GM10266 (cell line): ENCODE results near the gene GAS2L1.

Experiments used
- DNase-seq: peaks from one replicate; pipeline ENCODE4 v3.0.0; 2012; ENCODE audit errors: extremely low spot score
- TF ChIP-seq, protein P1 (sequence below): IDR thresholded peaks from 2 replicates; pipeline ENCODE4 v1.5.1; 2012; ENCODE audit warnings: mild to moderate bottlenecking, low read depth; ENCODE audit not compliant: control insufficient read depth, insufficient read depth; ENCODE audit errors: missing control alignments

The GAS2L1 gene

DNA sequence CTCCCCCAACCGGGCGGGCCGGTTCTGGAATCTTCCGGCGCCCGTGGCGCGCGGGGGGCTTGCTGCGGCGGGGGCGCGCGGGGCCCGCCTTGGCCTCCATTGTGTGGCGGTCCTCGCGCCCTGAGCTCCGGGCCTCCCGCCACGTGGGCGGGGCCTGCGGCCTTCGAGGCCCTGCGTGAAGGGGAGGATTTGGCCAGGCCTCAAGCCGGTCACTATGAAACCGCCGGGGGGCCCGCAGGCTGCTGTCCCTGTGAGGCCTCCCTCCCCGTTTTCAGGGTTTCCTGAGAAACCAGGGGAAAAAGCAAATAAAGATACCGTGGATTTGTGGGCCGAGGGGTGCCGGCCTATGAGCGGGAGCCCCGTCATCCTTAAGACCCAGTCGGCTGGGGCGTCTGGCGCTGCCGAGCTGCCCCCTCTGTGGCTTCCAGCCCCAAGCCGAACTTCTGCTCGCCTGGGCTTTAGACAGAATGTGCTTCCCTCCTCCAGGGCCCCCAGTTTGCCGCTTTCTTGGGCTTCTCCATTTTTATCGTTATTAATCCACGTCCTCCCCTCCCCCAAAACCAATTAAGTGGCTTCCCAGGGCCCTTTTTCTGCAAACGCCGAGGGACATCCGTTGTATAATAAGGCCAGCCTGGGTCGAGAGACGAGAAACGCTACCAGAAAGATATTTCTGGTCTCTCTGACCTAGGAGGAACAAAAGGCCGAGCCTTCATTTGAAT lies 37.8 kb upstream of the GAS2L1 start:
- DNase-seq: no peak
- TF ChIP-seq, protein P1, sequence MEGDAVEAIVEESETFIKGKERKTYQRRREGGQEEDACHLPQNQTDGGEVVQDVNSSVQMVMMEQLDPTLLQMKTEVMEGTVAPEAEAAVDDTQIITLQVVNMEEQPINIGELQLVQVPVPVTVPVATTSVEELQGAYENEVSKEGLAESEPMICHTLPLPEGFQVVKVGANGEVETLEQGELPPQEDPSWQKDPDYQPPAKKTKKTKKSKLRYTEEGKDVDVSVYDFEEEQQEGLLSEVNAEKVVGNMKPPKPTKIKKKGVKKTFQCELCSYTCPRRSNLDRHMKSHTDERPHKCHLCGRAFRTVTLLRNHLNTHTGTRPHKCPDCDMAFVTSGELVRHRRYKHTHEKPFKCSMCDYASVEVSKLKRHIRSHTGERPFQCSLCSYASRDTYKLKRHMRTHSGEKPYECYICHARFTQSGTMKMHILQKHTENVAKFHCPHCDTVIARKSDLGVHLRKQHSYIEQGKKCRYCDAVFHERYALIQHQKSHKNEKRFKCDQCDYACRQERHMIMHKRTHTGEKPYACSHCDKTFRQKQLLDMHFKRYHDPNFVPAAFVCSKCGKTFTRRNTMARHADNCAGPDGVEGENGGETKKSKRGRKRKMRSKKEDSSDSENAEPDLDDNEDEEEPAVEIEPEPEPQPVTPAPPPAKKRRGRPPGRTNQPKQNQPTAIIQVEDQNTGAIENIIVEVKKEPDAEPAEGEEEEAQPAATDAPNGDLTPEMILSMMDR: peak; percentile 12

GRCh38 chr22:29269230-29269604 lies 37.2 kb upstream of the GAS2L1 start:
- TF ChIP-seq, protein P1: no peak
- no peak for DNase-seq

- TF ChIP-seq, protein P1: no peak
- no peak for DNase-seq
Observed at GRCh38 chr22:29269731-29270474, 36.5 kb upstream of the GAS2L1 start.

GRCh38 chr22:29270475-29271271 lies 35.8 kb upstream of the GAS2L1 start:
- no peak for DNase-seq
- TF ChIP-seq, protein P1: no peak

DNA sequence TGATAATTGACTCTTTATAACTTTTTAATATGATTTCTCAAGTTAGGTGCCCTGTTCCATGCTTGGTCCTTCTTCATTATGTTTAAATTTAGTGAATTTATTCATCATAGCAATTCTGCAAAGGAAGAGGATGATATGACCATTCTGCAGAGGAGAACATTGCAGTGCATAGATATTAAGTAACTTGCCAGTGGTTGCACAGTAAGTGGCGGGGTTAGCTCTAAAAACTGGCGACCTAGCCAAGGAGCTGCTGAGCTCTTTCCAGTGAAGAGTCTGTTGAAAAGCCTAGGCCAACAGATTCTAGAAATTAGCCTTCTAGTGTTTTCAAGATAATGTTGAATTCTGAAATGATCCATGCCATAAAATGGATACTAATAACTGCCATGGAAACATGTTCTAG lies 33.8 kb upstream of the GAS2L1 start:
- no peak for DNase-seq
- TF ChIP-seq, protein P1: no peak

DNA sequence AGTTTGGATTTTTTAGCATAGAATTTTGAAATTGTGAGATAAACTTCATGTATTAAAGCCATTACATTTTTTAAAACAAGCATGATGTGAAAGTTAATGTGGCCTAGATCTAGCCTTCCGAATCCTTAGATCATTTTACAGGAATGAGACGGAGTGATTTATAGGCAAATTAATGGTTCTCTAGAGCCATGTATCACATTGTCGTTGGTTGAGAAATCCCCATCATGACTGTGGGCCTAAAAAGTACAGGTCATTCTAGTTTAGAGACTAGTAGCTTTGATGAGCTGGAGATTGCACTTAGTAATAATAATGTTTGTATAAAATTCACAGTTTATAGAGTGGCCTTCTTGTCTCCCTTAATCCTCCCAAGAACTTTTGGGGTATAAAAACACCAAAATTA lies 31.3 kb upstream of the GAS2L1 start:
- TF ChIP-seq, protein P1: no peak
- DNase-seq: no peak
